Measurements from ENCODE around the gene ZFPM1.

Gene ZFPM1

DNA sequence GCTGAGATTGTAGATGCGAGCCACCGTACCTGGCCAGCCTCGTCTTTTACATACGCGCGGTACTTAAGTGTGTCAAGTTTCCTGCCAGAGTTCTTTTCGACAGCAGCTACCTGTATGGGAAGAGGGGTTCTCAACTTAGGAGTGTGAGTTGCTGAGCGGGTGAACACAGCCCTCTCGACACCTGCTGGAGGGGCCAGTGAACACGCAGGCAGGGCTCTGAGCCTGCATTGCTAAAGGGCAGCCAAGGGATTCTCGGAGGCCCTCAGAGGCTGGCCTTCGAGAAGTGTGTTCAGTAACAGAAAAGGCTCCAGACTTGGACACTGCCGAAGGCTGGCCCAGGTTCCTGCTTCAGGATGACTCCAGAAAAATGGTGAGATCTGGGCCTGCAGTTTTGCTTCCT, 123.2 kb downstream of the ZFPM1 start:
- DNase-seq (ENCODE audit: low spot score) = no peak
- H3K27ac ChIP-seq = no peak overlapping the region

DNA sequence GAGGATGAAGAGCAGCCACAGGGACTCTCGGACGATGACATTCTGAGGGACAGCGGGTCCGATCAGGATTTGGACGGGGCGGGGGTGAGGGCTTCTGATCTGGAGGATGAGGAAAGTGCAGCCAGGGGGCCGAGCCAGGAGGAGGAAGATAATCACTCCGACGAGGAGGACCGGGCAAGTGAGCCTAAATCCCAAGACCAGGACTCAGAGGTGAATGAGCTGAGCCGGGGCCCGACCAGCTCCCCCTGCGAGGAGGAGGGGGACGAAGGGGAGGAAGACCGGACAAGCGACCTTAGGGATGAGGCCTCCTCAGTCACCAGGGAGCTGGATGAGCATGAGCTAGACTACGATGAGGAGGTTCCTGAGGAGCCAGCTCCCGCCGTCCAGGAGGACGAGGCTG, 124.1 kb downstream of the ZFPM1 start:
- Histone ChIP-seq H3K4me3 (no peak overlapping the region), H3K27ac (no peak overlapping the region)
- DNase-seq (ENCODE audit: low spot score) = no peak
- TF ChIP-seq, protein P1, sequence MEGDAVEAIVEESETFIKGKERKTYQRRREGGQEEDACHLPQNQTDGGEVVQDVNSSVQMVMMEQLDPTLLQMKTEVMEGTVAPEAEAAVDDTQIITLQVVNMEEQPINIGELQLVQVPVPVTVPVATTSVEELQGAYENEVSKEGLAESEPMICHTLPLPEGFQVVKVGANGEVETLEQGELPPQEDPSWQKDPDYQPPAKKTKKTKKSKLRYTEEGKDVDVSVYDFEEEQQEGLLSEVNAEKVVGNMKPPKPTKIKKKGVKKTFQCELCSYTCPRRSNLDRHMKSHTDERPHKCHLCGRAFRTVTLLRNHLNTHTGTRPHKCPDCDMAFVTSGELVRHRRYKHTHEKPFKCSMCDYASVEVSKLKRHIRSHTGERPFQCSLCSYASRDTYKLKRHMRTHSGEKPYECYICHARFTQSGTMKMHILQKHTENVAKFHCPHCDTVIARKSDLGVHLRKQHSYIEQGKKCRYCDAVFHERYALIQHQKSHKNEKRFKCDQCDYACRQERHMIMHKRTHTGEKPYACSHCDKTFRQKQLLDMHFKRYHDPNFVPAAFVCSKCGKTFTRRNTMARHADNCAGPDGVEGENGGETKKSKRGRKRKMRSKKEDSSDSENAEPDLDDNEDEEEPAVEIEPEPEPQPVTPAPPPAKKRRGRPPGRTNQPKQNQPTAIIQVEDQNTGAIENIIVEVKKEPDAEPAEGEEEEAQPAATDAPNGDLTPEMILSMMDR (IDR thresholded peaks at IDR 0.05) = no peak

More for the DNA sequence above, 123.2 kb downstream of the ZFPM1 start:
- TF ChIP-seq, protein P1 (IDR thresholded peaks at IDR 0.05) = no peak
- no peak overlapping the region for H3K4me3 ChIP-seq

DNA sequence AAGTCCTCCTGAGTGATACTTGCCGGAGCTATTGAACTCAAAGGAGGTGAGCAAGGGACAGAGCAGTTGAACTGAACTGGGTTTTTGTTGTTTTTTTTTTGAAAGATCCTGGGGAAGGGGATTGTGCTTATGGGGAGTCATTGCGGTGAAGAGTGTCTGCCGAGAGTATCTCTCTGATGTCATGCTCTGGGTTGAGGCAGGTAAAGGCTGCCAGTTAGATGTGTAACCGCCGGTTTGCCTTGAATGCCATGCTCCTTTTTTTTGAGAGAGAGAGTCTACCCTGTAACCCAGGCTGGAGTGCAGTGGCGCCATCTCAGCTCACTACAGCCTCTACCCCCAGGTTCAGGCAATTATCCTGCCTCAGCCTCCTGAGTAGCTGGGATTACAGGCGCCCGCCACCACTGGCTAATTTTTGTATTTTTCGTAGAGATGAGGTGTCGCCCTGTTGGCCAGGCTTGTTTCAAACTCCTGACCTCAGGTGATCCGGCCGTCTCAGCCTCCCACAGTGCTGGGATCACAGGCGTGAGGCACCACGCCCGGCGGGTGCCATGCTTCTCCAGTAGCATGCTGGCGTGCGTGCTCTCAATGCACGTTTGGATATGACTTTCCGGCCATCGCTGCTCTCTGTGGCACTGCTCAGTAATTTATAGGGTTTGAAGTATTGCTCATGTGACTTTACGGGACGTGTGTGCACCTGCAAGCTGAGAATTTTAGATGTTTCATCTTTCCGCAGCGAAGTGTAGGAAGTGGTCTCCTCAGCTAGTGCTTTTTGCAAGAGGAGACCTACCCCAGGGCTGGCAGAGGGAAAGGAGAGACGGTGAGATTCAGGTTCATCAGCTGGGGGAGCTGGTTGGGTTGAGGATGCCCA, 125.6 kb downstream of the ZFPM1 start:
- no peak overlapping the region for H3K27ac ChIP-seq
- TF ChIP-seq, protein P1 (IDR thresholded peaks at IDR 0.05) = no peak
- DNase-seq (ENCODE audit: low spot score) = no peak
- no peak overlapping the region for H3K4me3 ChIP-seq

DNA sequence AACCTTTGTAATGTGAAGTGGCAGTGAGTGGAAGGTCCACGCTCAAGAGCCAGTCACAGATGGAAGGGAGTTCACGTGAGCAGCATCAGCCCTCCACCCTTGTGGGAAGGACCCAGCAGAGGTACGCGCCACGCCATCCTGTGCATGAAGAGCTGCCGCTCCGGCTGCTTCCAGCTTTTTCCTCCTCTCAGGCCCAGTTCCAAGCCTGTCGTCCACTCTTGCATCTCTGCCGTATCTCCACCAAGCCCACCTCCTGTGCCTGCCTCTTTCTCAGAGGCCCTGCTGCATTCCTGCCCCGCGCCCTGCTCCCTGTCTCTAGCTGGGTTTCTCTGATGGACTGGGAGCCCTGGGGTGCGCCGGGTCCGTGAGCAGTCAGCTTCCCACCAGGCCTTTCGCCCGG, 127.3 kb downstream of the ZFPM1 start:
- no peak overlapping the region for H3K27ac ChIP-seq
- TF ChIP-seq, protein P1 (IDR thresholded peaks at IDR 0.05) = no peak
- H3K4me3 ChIP-seq = no peak overlapping the region
- no peak for DNase-seq (ENCODE audit: low spot score)

DNA sequence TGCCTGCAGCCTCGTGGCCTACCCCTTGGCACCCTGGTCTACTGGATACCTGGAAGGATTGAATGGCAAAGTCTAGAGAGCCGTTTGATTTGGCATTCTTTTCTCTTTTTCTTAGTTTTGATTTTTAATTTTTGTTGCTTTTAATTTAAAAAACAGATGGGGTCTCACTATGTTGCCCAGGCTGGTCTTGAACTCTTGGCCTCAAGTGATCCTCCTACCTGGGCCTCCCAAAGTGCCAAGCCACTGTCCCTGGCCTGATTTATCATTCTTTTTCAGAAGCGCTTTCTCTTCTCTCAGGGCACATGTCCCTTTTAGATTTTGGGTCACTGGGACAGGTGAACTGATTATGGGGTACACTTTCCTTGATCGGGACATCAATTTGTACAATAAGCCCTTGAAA, 128.0 kb downstream of the ZFPM1 start:
- TF ChIP-seq, protein P1 (IDR thresholded peaks at IDR 0.05) = no peak

DNA sequence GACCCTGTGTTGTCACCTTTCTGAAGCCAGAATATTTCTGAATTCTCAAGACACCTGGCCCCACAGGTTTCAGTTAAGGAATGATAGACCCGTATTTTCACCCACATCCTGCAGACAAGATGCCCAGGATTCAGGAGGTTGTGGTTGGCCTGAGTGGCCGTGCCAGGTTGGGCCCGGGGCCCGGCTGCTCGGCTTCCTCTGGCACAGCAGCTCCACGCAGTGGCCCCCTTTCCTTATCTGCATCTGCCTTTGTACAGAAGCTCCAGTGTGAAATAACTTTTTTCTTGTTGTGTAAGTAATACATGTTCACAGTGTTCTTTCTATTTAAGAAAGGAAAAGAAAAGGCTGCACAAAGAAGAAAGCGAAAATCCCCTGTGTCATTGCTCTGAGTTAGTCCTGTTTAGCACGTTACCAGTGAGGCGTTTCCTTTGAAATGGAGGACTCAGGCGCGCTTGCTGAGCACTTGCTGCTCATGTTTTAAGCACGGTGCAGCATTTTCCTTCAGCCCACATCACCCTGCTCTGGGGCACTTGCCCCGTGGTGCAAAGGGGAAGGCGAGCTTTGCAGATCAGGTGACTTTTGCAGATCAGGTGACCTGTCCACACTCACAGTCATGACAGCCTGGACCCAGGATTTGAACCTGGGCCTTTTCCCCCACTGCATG, 130.0 kb downstream of the ZFPM1 start:
- H3K27ac ChIP-seq = no peak overlapping the region
- TF ChIP-seq, protein P1 (IDR thresholded peaks at IDR 0.05) = no peak
- no peak for DNase-seq (ENCODE audit: low spot score)

More for the DNA sequence above, 128.0 kb downstream of the ZFPM1 start:
- no peak overlapping the region for H3K4me3 ChIP-seq
- H3K27ac ChIP-seq = no peak overlapping the region
- DNase-seq (ENCODE audit: low spot score) = no peak

More for the DNA sequence above, 130.0 kb downstream of the ZFPM1 start:
- no peak overlapping the region for H3K4me3 ChIP-seq

Data from coronary artery (tissue), 2 donors.